G401.6 (cell line): ENCODE measurements around the gene SINHCAF.
"Not testable (repeated sequence)": the region's sequence is repeated elsewhere in the genome, so short reads cannot be mapped to it uniquely, and the experiment has no call there.

Experiments used
- FAIRE-seq: peaks from 2 replicates; lab custom pipeline; 2012; peaks lifted over from hg19 to GRCh38; lab: Jason Lieb, UNC

The SINHCAF gene

GRCh38 chr12:31325877-31326631 lies at the start of gene SINHCAF:
SINHCAF (minus strand) TSS chr12:31326150; CDS start chr12:31298204, 27,946 bp downstream.
- FAIRE-seq, result peak; percentile 97

- not testable (repeated sequence) for FAIRE-seq
Measured at GRCh38 chr12:31375422-31375821, 49.5 kb upstream of the SINHCAF start.

- no peak for FAIRE-seq
Measured at GRCh38 chr12:31371256-31371620, 45.3 kb upstream of the SINHCAF start.

GRCh38 chr12:31370531-31371255 lies 44.7 kb upstream of the SINHCAF start:
- no peak for FAIRE-seq

- FAIRE-seq, result peak; percentile 99
Measured at GRCh38 chr12:31369712-31370521, 44.0 kb upstream of the SINHCAF start.

GRCh38 chr12:31368666-31369361 lies 42.9 kb upstream of the SINHCAF start:
- peak; percentile 69 for FAIRE-seq

GRCh38 chr12:31366104-31366621 lies 40.2 kb upstream of the SINHCAF start:
- no peak for FAIRE-seq

GRCh38 chr12:31363831-31364230 lies 37.9 kb upstream of the SINHCAF start:
- no peak for FAIRE-seq

- no peak for FAIRE-seq
Measured at GRCh38 chr12:31363416-31363809, 37.5 kb upstream of the SINHCAF start.

- no peak for FAIRE-seq
Measured at GRCh38 chr12:31362759-31363415, 36.9 kb upstream of the SINHCAF start.

- FAIRE-seq, result no peak
Measured at GRCh38 chr12:31362115-31362758, 36.3 kb upstream of the SINHCAF start.

GRCh38 chr12:31361730-31362114 lies 35.8 kb upstream of the SINHCAF start:
- FAIRE-seq, result no peak

GRCh38 chr12:31355747-31356107 lies 29.8 kb upstream of the SINHCAF start:
- FAIRE-seq, result no peak

- no peak for FAIRE-seq
Measured at GRCh38 chr12:31353750-31354708, 28.1 kb upstream of the SINHCAF start.

GRCh38 chr12:31346267-31346666 lies 20.3 kb upstream of the SINHCAF start:
- no peak for FAIRE-seq

GRCh38 chr12:31343139-31343538 lies 17.2 kb upstream of the SINHCAF start:
- no peak for FAIRE-seq

- no peak for FAIRE-seq
Measured at GRCh38 chr12:31342286-31342685, 16.3 kb upstream of the SINHCAF start.

- no peak for FAIRE-seq
Measured at GRCh38 chr12:31339831-31340622, 14.1 kb upstream of the SINHCAF start.

GRCh38 chr12:31337952-31338351 lies 12.0 kb upstream of the SINHCAF start:
- FAIRE-seq, result no peak
